Stimulated activated naive CD8-positive, alpha-beta T cell treated with anti-CD3 and anti-CD28 coated beads, Interleukin-15, amount 100 ng/mL, for 72 hours (primary cell): ENCODE results near the gene TLR3.

Experiments
- ATAC-seq: fragments of 150-1000 bp; cut with Tn5 transposase; 2 replicates; pipeline ENCODE4 v1.10.0; 2021; ENCODE audit warnings: mild to moderate bottlenecking, moderate library complexity
- DNase-seq, 2 donors: peaks; one replicate each; pipeline ENCODE4 v3.0.0; 2021 to 2022
- H3K27ac Mint-ChIP-seq, 2 donors: one replicate each; pipeline ENCODE4 v1.8.0; 2022; ENCODE audit warnings: mild to moderate bottlenecking in 2 of 2, mixed read lengths in 2 of 2, moderate library complexity in 2 of 2
- H3K27me3 Mint-ChIP-seq: one replicate; pipeline ENCODE4 v1.8.0; 2022; ENCODE audit warnings: mixed read lengths
- H3K4me1 Mint-ChIP-seq: one replicate; pipeline ENCODE4 v1.8.0; 2022; ENCODE audit warnings: mild to moderate bottlenecking, mixed read lengths
- H3K4me3 Mint-ChIP-seq, 2 donors: one replicate each; pipeline ENCODE4 v1.8.0; 2022; ENCODE audit warnings: mild to moderate bottlenecking in 2 of 2, mixed read lengths in 2 of 2, moderate library complexity in 1 of 2
- H3K9me3 Mint-ChIP-seq, 2 donors: one replicate each; pipeline ENCODE4 v1.8.0; 2022; ENCODE audit warnings: mixed read lengths in 2 of 2

The TLR3 gene

GRCh38 chr4:186068581-186069348, at the start of gene TLR3:
TLR3 (plus strand) TSS chr4:186069156; CDS start chr4:186076620, 7,464 bp downstream.
- Mint-ChIP-seq H3K4me3 (peak within 1 kb of the TSS; percentile 63 to 71), H3K9me3 (no peaks in the 10 kb centered on the region), H3K4me1 (peaks cover 18% of the 10 kb centered on the region), H3K27ac (peak within 1 kb of the TSS in 1 of 2 donors; percentile 75), H3K27me3 (peaks cover 23% of the 10 kb centered on the region)
- DNase-seq (no peak), ATAC-seq (peak; percentile 56)

- H3K4me1 Mint-ChIP-seq = no peaks in the 10 kb centered on the region
- ATAC-seq (no peak), DNase-seq (no peak)
- no peak overlapping the region for H3K27ac Mint-ChIP-seq
- peaks cover 0 to 4% of the 10 kb centered on the region in 2 donors for H3K9me3 Mint-ChIP-seq
- H3K27me3 Mint-ChIP-seq = peaks cover 21% of the 10 kb centered on the region
- no peak overlapping the region for H3K4me3 Mint-ChIP-seq
Observed at GRCh38 chr4:186019269-186019668, 49.7 kb upstream of the TLR3 start.

GRCh38 chr4:186020106-186020792, 48.7 kb upstream of the TLR3 start:
- peak overlapping the region in 1 of 2 donors; percentile 39 for H3K27ac Mint-ChIP-seq
- H3K9me3 Mint-ChIP-seq = peaks cover 0 to 4% of the 10 kb centered on the region in 2 donors
- no peak overlapping the region for H3K4me3 Mint-ChIP-seq
- DNase-seq (no peak), ATAC-seq (no peak)
- H3K27me3 Mint-ChIP-seq = peaks cover 17% of the 10 kb centered on the region
- H3K4me1 Mint-ChIP-seq = no peaks in the 10 kb centered on the region

GRCh38 chr4:186020793-186021407, 48.1 kb upstream of the TLR3 start:
- H3K27ac Mint-ChIP-seq = no peak overlapping the region
- no peak for ATAC-seq
- H3K4me1 Mint-ChIP-seq = no peaks in the 10 kb centered on the region
- H3K27me3 Mint-ChIP-seq = peaks cover 13% of the 10 kb centered on the region
- DNase-seq = no peak
- H3K4me3 Mint-ChIP-seq = no peak overlapping the region
- H3K9me3 Mint-ChIP-seq = peaks cover 0 to 4% of the 10 kb centered on the region in 2 donors

- Mint-ChIP-seq H3K27me3 (peaks cover 13% of the 10 kb centered on the region), H3K27ac (no peak overlapping the region)
Observed at GRCh38 chr4:186021461-186022167, 47.3 kb upstream of the TLR3 start.

GRCh38 chr4:186023975-186024374, 45.0 kb upstream of the TLR3 start:
- ATAC-seq (no peak), DNase-seq (no peak)
- Mint-ChIP-seq H3K4me1 (no peaks in the 10 kb centered on the region), H3K27ac (no peak overlapping the region), H3K4me3 (no peak overlapping the region), H3K27me3 (peaks cover 13% of the 10 kb centered on the region), H3K9me3 (peaks cover 0 to under 1% of the 10 kb centered on the region in 2 donors)

More at GRCh38 chr4:186021461-186022167, 47.3 kb upstream of the TLR3 start:
- Mint-ChIP-seq H3K9me3 (peaks cover 0 to 4% of the 10 kb centered on the region in 2 donors), H3K4me3 (no peak overlapping the region), H3K4me1 (no peaks in the 10 kb centered on the region)
- no peak for DNase-seq
- no peak for ATAC-seq

GRCh38 chr4:186024637-186025407, 44.1 kb upstream of the TLR3 start:
- H3K4me3 Mint-ChIP-seq = no peak overlapping the region
- ATAC-seq = no peak
- DNase-seq = no peak
- no peaks in the 10 kb centered on the region for H3K4me1 Mint-ChIP-seq
- H3K9me3 Mint-ChIP-seq = no peaks in the 10 kb centered on the region
- H3K27me3 Mint-ChIP-seq = peaks cover 15% of the 10 kb centered on the region
- no peak overlapping the region for H3K27ac Mint-ChIP-seq

DNA sequence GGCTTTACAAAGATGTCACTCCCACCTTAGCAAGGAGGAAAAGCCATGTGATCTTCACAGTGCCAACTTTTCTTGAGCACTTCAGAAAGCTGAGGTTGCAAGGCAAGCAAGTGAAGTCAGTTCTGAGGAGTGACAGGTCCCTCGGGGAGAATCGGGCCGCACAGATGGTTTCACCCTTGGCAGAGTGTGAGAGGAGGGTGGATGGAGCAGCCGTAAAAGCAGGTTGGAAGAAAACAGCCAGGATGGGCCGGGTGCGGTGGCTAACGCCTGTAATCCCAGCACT, 43.6 kb upstream of the TLR3 start:
- no peak for ATAC-seq
- H3K4me3 Mint-ChIP-seq = no peak overlapping the region
- H3K4me1 Mint-ChIP-seq = no peaks in the 10 kb centered on the region
- H3K27me3 Mint-ChIP-seq = peaks cover 15% of the 10 kb centered on the region
- no peaks in the 10 kb centered on the region for H3K9me3 Mint-ChIP-seq
- H3K27ac Mint-ChIP-seq = no peak overlapping the region
- no peak for DNase-seq

GRCh38 chr4:186027405-186027804, 41.6 kb upstream of the TLR3 start:
- DNase-seq = no peak
- no peak overlapping the region for H3K27ac Mint-ChIP-seq
- H3K4me3 Mint-ChIP-seq = no peak overlapping the region
- peaks cover 20% of the 10 kb centered on the region for H3K27me3 Mint-ChIP-seq
- no peak for ATAC-seq
- no peaks in the 10 kb centered on the region for H3K4me1 Mint-ChIP-seq
- H3K9me3 Mint-ChIP-seq = no peaks in the 10 kb centered on the region

- H3K27ac Mint-ChIP-seq = no peak overlapping the region
- peaks cover 0 to 3% of the 10 kb centered on the region in 2 donors for H3K9me3 Mint-ChIP-seq
- no peak overlapping the region for H3K4me3 Mint-ChIP-seq
- DNase-seq (no peak), ATAC-seq (no peak)
- no peaks in the 10 kb centered on the region for H3K4me1 Mint-ChIP-seq
- peaks cover 20% of the 10 kb centered on the region for H3K27me3 Mint-ChIP-seq
Observed at GRCh38 chr4:186029571-186030398, 39.2 kb upstream of the TLR3 start.

DNA sequence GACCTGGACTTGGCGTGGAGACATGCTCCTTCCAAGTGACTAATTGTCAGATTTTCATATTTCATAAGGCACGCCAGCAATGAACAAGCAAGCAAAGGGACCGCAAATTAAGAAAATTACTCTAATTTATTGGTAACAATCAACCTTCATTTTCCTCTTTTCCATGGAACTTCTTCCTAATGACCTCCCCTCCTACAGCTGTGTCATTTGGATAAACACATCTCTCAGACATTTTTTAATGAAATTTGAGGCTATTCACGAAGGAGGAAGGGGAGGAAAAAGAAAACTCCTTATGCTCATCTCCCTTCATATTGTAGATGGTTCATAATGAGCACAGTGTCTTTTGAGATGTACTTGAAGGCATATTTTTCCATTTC, 38.6 kb upstream of the TLR3 start:
- no peak overlapping the region for H3K27ac Mint-ChIP-seq
- peaks cover 20% of the 10 kb centered on the region for H3K27me3 Mint-ChIP-seq
- no peak for ATAC-seq
- no peaks in the 10 kb centered on the region for H3K4me1 Mint-ChIP-seq
- peaks cover 0 to 7% of the 10 kb centered on the region in 2 donors for H3K9me3 Mint-ChIP-seq
- no peak overlapping the region for H3K4me3 Mint-ChIP-seq
- DNase-seq = no peak

GRCh38 chr4:186030795-186031194, 38.2 kb upstream of the TLR3 start:
- H3K4me1 Mint-ChIP-seq = no peaks in the 10 kb centered on the region
- ATAC-seq = no peak
- peaks cover 0 to 7% of the 10 kb centered on the region in 2 donors for H3K9me3 Mint-ChIP-seq
- no peak for DNase-seq
- H3K27me3 Mint-ChIP-seq = peaks cover 20% of the 10 kb centered on the region
- no peak overlapping the region for H3K27ac Mint-ChIP-seq
- no peak overlapping the region for H3K4me3 Mint-ChIP-seq

- H3K27me3 Mint-ChIP-seq = peaks cover 30% of the 10 kb centered on the region
- no peak overlapping the region for H3K27ac Mint-ChIP-seq
- DNase-seq (no peak), ATAC-seq (no peak)
- H3K4me1 Mint-ChIP-seq = no peaks in the 10 kb centered on the region
- peaks cover 0 to 7% of the 10 kb centered on the region in 2 donors for H3K9me3 Mint-ChIP-seq
- no peak overlapping the region for H3K4me3 Mint-ChIP-seq
Observed at GRCh38 chr4:186032259-186032658, 36.7 kb upstream of the TLR3 start.

DNA sequence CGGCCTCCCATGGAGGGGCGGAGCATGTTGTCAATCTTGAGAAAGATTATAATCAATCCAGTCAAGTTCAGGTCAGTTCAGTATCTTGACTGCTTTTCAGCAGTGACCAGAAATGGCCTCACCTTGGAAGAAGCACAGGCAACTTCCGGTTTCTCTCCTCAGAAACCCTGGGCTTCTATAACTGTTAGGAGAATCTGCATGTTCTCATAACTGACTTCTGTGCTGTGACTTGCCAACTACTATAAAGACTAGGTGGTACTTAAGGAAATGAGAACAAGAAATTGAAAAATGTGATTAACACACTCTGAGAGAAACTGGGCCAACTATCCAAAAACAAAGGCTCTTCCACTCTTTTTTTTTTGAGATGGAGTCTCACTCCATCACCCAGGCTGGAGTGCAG, 35.9 kb upstream of the TLR3 start:
- H3K4me3 Mint-ChIP-seq = no peak overlapping the region
- ATAC-seq (no peak), DNase-seq (no peak)
- H3K9me3 Mint-ChIP-seq = peaks cover 0 to 7% of the 10 kb centered on the region in 2 donors
- no peaks in the 10 kb centered on the region for H3K4me1 Mint-ChIP-seq
- peaks cover 37% of the 10 kb centered on the region for H3K27me3 Mint-ChIP-seq
- no peak overlapping the region for H3K27ac Mint-ChIP-seq
